GM12865 (cell line): ENCODE data around the gene POLA1.

Experiments used
- DNase-seq: peaks from one replicate; pipeline ENCODE4 v3.0.0; 2010; ENCODE audit warnings: low read depth
- H3K4me3 ChIP-seq: 2 replicates; pipeline ENCODE4 v1.5.1; 2011; ENCODE audit warnings: mild to moderate bottlenecking, low read depth, low read length, control low read depth
- TF ChIP-seq, protein P1 (sequence below): IDR thresholded peaks from 2 replicates; pipeline ENCODE4 v1.5.1; 2011; ENCODE audit warnings: low read length, control low read depth, low read depth, inconsistent platforms; ENCODE audit not compliant: insufficient read depth; ENCODE audit errors: missing control alignments

The POLA1 gene

DNA sequence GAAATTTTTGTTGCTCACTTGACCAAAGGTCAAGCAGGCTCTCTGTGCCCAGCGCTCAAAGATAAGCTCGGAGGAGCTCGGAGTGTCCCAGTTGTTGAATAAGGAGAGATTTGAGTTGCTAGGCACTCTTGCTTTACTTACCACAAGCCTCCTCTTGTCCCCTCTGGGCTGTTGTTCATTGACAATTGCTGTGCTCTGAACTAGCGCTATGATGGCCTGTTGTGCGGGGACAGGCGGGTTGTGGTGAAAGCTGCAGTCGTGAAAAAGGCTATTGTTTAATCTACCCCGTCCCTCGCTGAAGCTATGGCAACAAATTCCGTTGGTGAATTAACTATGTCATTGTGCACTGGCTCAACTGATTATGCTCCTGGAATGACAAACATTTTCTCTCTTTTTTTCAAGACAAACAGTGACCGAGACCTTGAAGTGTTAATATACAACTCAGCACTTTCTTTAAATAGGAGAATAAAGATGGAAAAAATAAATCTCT lies 21.0 kb upstream of the POLA1 start:
- TF ChIP-seq, protein P1, sequence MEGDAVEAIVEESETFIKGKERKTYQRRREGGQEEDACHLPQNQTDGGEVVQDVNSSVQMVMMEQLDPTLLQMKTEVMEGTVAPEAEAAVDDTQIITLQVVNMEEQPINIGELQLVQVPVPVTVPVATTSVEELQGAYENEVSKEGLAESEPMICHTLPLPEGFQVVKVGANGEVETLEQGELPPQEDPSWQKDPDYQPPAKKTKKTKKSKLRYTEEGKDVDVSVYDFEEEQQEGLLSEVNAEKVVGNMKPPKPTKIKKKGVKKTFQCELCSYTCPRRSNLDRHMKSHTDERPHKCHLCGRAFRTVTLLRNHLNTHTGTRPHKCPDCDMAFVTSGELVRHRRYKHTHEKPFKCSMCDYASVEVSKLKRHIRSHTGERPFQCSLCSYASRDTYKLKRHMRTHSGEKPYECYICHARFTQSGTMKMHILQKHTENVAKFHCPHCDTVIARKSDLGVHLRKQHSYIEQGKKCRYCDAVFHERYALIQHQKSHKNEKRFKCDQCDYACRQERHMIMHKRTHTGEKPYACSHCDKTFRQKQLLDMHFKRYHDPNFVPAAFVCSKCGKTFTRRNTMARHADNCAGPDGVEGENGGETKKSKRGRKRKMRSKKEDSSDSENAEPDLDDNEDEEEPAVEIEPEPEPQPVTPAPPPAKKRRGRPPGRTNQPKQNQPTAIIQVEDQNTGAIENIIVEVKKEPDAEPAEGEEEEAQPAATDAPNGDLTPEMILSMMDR: no peak
- DNase-seq: no peak
- H3K4me3 ChIP-seq: no peak overlapping the region

DNA sequence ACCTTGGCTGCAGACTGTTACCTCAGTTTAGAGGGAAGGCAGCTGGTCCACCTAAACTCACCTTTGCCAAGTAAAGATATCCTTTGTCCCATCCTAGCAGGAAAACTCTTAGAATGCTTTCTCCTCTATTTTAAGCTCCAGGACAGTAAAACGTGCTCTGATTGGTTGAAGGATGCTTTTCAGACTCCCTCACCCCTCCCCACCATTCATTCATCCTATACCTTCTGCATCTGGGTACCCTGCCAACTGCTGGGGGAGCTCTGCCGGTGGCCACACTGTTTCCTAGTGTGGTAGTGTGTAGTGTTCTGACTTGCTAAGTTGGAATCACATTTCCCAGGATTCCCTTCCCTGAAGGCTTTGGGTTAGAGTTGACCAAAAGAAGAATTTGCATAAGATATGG lies 20.3 kb upstream of the POLA1 start:
- H3K4me3 ChIP-seq: no peak overlapping the region
- no peak for DNase-seq
- TF ChIP-seq, protein P1: no peak

DNA sequence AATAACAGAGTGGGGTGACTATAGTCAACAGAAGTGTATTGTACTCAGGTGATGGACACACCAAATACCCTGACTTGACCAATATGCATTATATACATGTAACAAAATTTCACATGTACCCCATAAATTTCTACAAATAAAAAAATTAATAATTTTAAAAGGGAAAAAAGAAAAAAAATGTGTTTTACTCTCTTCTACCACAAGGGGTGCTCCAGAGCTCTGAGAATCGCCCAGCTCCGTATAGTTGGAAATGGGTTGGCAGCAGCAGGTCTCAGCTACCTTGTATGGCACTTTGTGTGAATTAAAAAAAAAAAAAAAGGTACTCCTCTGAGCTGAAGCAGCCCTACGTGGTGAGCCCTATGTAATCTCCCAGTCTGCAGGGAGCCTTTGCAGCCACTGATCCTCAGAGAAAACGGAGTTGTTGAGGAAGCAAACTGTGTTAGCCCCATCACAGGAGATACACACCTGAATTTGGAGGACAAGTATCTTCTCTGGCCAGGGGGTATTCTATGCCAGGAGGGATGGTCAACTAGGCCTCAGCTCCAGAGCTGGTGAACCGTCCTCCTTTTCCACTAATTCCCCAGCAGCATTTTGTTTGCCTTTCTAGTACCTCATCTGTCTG lies 17.2 kb upstream of the POLA1 start:
- no peak overlapping the region for H3K4me3 ChIP-seq
- TF ChIP-seq, protein P1: peak; percentile 41
- DNase-seq: peak; percentile 15

DNA sequence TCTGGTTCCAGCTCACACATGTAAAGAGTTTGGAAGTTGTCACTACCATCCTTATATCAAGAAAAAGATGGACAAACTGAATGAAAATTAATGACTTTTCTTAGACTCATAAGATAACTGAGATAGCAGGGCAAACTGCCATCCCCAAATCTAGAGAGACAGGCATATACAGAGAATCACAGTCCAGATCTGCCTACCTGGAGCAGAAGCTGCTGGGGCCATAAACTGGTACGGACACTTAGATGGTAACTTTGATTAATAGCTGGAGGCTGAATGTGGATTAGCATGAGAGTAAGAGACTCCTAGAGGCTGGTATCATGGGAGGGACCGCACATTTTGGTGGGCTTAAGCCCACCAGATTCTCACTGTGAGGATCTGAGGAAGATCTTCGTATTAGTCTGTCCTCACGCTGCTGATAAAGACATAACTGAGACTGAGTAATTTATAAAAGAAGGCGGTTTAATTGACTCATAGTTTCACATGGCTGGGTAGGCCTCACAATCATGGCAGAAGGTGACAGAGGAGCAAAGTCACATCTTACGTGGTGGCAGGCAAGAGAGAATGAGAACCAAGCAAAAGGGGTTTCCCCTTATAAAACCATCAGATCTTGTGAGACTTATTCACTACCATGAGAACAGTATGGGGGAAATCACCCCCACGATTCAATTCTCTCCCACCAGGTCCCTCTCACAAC lies 10.8 kb upstream of the POLA1 start:
- TF ChIP-seq, protein P1: no peak
- H3K4me3 ChIP-seq: no peak overlapping the region
- no peak for DNase-seq

DNA sequence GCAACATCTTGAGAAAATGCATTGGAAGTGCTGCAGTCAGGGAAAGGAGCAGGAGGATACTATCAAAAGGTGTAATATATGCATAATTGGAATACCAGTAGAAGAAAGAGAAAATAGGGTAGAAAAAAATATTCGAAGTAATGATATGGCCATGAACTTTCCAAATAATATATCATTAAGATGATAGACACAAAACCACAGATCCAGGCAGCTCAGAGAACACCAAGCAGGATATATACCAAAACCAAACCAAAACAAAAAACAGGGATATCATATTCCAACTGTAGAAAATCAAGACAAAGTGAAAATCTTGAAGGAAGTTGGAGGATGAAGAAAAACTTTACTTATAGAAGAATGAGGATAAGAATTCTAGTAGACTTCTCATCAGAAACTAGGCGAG lies 9.7 kb upstream of the POLA1 start:
- TF ChIP-seq, protein P1: no peak
- H3K4me3 ChIP-seq: no peak overlapping the region
- DNase-seq: no peak

DNA sequence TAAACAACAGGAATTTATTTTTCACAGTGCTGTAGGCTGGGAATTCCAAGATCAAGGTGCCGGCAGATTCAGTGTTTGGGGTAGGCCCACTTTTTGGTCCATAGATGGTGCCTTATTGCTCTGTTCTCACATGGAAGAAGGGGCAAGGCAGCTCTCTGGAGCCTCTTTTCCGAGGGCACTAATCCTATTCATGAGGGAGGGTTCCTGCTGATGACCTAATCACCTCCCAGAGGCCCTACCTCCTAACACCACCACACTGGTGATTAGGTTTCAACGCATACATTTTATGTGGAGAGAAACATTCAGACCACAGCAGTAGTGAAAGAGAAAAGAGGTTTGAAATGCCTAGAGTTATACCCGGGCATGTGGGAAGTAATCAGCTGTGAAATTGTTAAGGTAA lies 1.4 kb upstream of the POLA1 start:
- DNase-seq: no peak
- TF ChIP-seq, protein P1: no peak
- H3K4me3 ChIP-seq: no peak overlapping the region
